Adrenal gland (tissue), 5 donors: ENCODE results near the gene ATP6AP1.

ENCODE experiments used
- CTCF ChIP-seq, 6 experiments: fragments of 450-650 bp in 4 of 6; fragments of 200-600 bp in 2 of 6; sonication (generic) in 1 of 6; IDR thresholded peaks; 1 replicate in 5 of 6; 2 replicates in 1 of 6; pipeline versions ENCODE4 v1.5.1 to v1.8.0; 2016 to 2021; ENCODE audit warnings: antibody characterized with exemption in 6 of 6, mild to moderate bottlenecking in 2 of 6, moderate library complexity in 1 of 6
- POLR2A ChIP-seq, 2 donors: fragments of 450-650 bp; IDR thresholded peaks; one replicate each; pipeline ENCODE4 v1.6.1; 2017; ENCODE audit warnings: antibody characterized with exemption in 2 of 2, mild to moderate bottlenecking in 2 of 2, moderate library complexity in 1 of 2
- donor health status: DM: no; HTN: no; CAD: no.

- TF ChIP-seq CTCF (IDR thresholded peaks at IDR 0.05), result no peak
- no peak for TF ChIP-seq POLR2A (IDR thresholded peaks at IDR 0.05)
Measured at GRCh38 chrX:154434394-154435168, 6.1 kb downstream of the ATP6AP1 start.
